ENCODE measurements around the gene DEFB112. TPM values are rescaled to one million over a fixed set of nuclear protein-coding genes. Genes with fewer than 3 reads are reported as not detected.
A peak's percentile ranks its signal among the peaks of the same experiment; 100 is the strongest.

The DEFB112 gene
- total RNA-seq, 1 donor from 2014 or later = not detected

DNA sequence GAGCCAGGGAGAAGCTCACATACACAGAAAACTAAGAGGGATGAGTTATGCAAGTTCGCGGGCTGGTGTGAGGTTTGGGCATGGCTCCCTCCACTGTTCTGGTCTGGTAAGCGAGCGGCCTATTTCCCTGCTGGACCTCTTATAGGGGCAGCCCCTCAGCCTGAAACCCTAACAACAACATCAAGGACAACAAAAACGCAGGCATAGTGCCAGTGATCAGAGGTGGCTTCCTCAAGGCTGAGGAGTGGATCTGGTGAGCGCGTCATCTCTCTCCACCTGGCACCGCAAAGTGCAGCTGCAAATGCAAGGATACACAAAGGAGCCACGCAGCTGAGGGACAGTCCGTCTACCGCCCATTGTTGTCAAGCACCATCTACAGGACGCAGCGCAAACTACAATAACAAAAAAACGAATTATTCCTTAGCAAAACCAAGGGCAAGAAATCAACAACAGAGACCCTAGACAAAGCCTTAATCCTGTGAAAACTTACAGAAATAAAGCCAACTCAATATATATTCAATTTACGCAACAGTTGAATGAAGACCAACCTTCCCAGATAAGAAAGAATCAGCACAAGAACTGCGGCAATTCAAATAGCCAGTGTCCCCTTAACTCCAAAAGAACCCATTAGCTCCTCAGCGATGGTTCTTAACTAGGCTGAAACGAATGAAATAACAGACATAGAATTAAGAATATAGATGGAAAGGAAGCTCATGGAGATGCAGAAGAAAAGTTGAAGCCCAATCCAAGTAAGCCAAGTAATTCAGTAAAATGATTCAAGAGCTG, 18.8 kb downstream of the DEFB112 start:
- Histone ChIP-seq H3K27me3 (ENCODE audit: low read depth) (no peaks in the 10 kb centered on the region), H3K36me3 (no peaks in the 10 kb centered on the region), H3K4me1 (no peaks in the 10 kb centered on the region), H3K4me3 (no peak overlapping the region), H3K9me3 (no peaks in the 10 kb centered on the region), H3K27ac (no peak overlapping the region)
- intact Hi-C loops (cut with DNase I) = no loop called here
- ATAC-seq (no peak), DNase-seq (no peak)
- TF ChIP-seq, protein P1, sequence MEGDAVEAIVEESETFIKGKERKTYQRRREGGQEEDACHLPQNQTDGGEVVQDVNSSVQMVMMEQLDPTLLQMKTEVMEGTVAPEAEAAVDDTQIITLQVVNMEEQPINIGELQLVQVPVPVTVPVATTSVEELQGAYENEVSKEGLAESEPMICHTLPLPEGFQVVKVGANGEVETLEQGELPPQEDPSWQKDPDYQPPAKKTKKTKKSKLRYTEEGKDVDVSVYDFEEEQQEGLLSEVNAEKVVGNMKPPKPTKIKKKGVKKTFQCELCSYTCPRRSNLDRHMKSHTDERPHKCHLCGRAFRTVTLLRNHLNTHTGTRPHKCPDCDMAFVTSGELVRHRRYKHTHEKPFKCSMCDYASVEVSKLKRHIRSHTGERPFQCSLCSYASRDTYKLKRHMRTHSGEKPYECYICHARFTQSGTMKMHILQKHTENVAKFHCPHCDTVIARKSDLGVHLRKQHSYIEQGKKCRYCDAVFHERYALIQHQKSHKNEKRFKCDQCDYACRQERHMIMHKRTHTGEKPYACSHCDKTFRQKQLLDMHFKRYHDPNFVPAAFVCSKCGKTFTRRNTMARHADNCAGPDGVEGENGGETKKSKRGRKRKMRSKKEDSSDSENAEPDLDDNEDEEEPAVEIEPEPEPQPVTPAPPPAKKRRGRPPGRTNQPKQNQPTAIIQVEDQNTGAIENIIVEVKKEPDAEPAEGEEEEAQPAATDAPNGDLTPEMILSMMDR (IDR thresholded peaks at IDR 0.05) = no peak

DNA sequence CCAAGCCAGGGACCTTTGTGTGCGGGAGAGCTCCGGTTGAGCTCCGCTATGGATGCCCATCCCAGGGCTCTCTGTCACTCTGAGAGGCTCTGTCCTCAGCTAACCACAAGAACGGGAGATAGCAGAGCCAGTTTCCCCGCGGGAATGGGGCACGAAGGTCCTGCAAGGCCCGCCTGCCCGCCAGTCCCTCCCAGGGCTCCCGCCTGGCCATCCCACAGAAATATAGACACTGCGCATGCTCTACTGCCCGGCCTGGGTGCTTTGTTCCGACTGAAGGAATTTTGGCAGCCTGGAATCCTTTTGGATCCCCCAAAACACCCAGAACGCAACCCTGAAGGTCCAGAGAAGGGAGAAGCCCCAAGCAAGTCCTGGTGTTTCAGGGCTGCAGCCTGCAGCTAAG, 19.4 kb downstream of the DEFB112 start:
- Histone ChIP-seq H3K9me3 (no peaks in the 10 kb centered on the region), H3K27me3 (ENCODE audit: low read depth) (no peaks in the 10 kb centered on the region), H3K27ac (no peak overlapping the region), H3K36me3 (no peaks in the 10 kb centered on the region), H3K4me1 (no peaks in the 10 kb centered on the region), H3K4me3 (no peak overlapping the region)
- TF ChIP-seq, protein P1 (IDR thresholded peaks at IDR 0.05) = no peak
- intact Hi-C loops (cut with DNase I) = no loop called here
- ATAC-seq = no peak
- peak; percentile 28 for DNase-seq

DNA sequence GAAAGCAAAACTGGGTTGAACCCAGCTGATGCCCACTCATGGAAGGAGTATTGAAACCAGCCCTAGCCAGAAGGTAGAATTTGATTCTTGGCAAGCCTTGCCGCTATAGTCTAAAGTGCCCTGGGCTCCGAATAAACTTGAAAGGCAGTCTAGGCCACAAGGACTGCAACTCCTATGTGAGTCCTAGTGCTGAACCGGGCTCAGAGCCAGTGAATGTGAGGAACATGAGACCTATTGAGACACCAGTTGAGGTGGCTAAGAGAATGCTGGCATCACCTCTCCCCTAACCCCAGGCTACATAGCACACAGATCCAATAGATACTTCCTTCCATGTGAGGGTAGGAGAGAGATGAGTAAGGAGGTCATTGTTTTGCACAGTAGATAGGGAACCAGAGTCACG, 24.5 kb downstream of the DEFB112 start:
- Histone ChIP-seq H3K4me3 (no peak overlapping the region), H3K9me3 (no peaks in the 10 kb centered on the region), H3K27ac (no peak overlapping the region), H3K36me3 (no peaks in the 10 kb centered on the region), H3K4me1 (no peaks in the 10 kb centered on the region), H3K27me3 (ENCODE audit: low read depth) (no peaks in the 10 kb centered on the region)
- TF ChIP-seq, protein P1 (IDR thresholded peaks at IDR 0.05) = no peak
- ATAC-seq (no peak), DNase-seq (no peak)
- intact Hi-C loops (cut with DNase I) = no loop called here

DNA sequence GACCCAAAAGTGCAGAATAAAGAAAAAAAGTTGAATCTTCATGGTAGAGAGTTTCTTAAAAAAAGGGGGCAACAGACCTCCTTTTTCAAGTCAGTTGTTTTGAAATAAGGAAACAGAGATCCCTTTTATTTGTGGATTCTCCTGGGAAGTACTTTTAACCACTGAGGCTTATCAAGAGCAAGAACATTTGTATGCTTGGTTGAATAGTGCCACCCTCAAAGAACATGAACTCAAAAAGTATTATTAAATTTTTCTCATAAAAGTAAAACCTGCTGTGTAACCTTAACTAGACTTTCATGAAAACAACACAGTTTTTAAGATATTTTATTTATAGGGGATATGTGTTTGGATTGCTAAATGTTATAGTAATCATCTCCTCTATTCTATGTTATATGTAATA, 27.8 kb downstream of the DEFB112 start, which contains the start of gene DEFB110:
DEFB110 (minus strand) TSS at position 101 of the 400 bp plus-strand sequence; CDS start at position 42, 59 bp downstream.
- DNase-seq (no peak), ATAC-seq (no peak)
- Histone ChIP-seq H3K4me3 (no peak within 1 kb of the TSS), H3K9me3 (no peaks in the 10 kb centered on the region), H3K4me1 (no peaks in the 10 kb centered on the region), H3K27me3 (ENCODE audit: low read depth) (no peaks in the 10 kb centered on the region), H3K36me3 (no peaks in the 10 kb centered on the region), H3K27ac (no peak within 1 kb of the TSS)
- TF ChIP-seq, protein P1 (IDR thresholded peaks at IDR 0.05) = no peak
- intact Hi-C loops (cut with DNase I) = no loop called here

DNA sequence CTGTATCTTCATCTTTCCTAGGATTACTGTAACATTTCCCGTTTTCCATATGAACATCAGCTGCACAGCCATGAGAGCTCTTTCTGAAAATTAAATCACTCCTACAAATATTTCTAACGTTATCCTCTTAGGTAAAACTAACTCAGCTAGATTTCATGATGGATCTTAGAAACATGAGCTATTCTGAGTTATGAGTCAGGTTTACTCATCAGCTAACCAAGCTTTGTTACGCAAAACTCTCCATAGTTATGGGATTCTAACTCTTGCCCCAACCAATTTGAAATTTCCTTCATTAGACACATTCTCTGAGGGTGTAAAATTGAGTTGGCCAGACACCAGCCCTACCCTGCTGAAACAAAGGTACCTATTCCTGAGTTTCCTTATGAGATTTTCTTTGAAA, 41.9 kb downstream of the DEFB112 start:
- ATAC-seq = no peak
- TF ChIP-seq, protein P1 (IDR thresholded peaks at IDR 0.05) = no peak

More for the DNA sequence above, 41.9 kb downstream of the DEFB112 start:
- no peaks in the 10 kb centered on the region for H3K9me3 ChIP-seq
- intact Hi-C loops (cut with DNase I) = no loop called here
- DNase-seq = no peak
- H3K27ac ChIP-seq = no peak overlapping the region
- no peaks in the 10 kb centered on the region for H3K27me3 ChIP-seq (ENCODE audit: low read depth)
- H3K4me1 ChIP-seq = no peaks in the 10 kb centered on the region
- H3K36me3 ChIP-seq = no peaks in the 10 kb centered on the region
- no peak overlapping the region for H3K4me3 ChIP-seq

All from lower lobe of right lung (tissue), 2 donors.